ENCODE measurements around the gene ADGRG3. TPM values are rescaled to one million over a fixed set of nuclear protein-coding genes. Genes with fewer than 3 reads are reported as not detected.
A peak's percentile ranks its signal among the peaks of the same experiment; 100 is the strongest.

ADGRG3 gene
- total and polyA plus RNA-seq, 2 of the 13 experiments (the other 11 are each of a cell fraction or from before 2014, with no cell fraction given) = 2.7 to 11.8 TPM

DNA sequence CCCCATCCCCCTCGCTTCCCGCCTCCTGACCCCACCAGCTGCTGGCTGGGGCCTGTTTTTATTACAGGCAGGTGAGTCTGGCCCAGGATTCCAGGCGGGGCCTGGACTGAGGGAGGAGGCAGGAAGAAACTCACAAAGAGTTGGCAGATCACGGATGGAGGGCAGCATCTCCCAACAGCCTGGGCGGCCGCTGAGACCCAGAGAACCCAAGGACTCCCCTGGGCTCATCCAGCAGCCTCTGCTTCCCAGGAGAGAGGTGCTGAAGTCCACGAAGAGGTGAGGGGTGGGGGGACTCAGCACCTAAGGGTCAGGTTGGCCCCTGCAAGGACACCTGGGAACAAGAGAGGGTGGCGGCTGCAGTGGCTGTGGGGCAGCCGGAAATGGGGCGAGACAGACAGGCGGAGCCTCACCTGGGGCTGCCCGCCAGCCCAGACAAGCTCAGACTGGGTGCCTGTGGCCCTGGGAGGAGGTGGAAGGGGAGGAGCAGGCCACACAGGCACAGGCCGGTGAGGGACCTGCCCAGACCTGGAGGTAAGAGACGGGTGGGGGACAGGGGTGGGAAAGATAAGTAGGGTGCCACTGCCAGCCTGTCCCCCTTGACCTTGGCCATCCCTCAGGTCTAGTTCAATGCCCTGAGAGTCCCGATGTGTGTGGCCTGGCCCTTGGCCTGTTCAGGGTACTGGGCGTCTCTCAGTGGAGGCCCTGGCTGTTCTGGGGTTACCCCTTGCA lies 48.3 kb upstream of the ADGRG3 start:
- H3K36me3 ChIP-seq (replicated peaks in 1 of 2; ENCODE audit: control insufficient read depth in 1 of 2, insufficient read depth in 2 of 2, low read length in 2 of 2) = no peaks in the 10 kb centered on the region
- no peak overlapping the region for H3K27ac ChIP-seq (ENCODE audit: extremely low read length, insufficient read depth, low read length)
- POLR2A ChIA-PET = interaction anchor here (1.0 to 8.7 kb wide), 4 partner anchors 9 to 21 kb away, joined by 3 to 127 read pairs (median 48); partner anchors contain the start of gene ADGRG1
- no peaks in the 10 kb centered on the region for H4K20me1 ChIP-seq (ENCODE audit: insufficient read depth, low read length)
- ATAC-seq (peak; percentile 70), DNase-seq (ENCODE audit: low spot score) (peak; percentile 46), FAIRE-seq (no peak)
- peak overlapping the region; percentile 60 to 78 (median 64) for H3K4me3 ChIP-seq (replicated peaks in 1 of 3; ENCODE audit: insufficient read depth in 1 of 3, low read depth in 2 of 3, low read length in 3 of 3)
- H3K27me3 ChIP-seq (ENCODE audit: control insufficient read depth in 1 of 2, insufficient read depth in 2 of 2, low read length in 2 of 2) = peaks cover 0 to 7% of the 10 kb centered on the region in 2 experiments; a peak in 3 of 5 replicates
- peak overlapping the region; percentile 11 for H2AFZ ChIP-seq (ENCODE audit: low read length)
- WGBS (ENCODE audit: low lambda C conversion rate) = 2% methylated on average over 16 of the region's 16 CpGs
- H3K9me3 ChIP-seq (ENCODE audit: low read length) = no peaks in the 10 kb centered on the region
- H3K79me2 ChIP-seq (ENCODE audit: insufficient read depth, low read length) = no peaks in the 10 kb centered on the region
- H3K4me2 ChIP-seq (ENCODE audit: low read depth, low read length) = peak overlapping the region; percentile 88
- H3K4me1 ChIP-seq (ENCODE audit: insufficient read depth, low read length) = peaks cover 85% of the 10 kb centered on the region
- intact Hi-C loops (cut with micrococcal nuclease; ENCODE audit: unreplicated experiment) = no loop called here
- peak overlapping the region; percentile 50 for H3K9ac ChIP-seq (ENCODE audit: insufficient read depth, low read depth, low read length)
- CTCF ChIA-PET (ENCODE audit: low intra/inter-chr PET ratio, low total read pairs) = interaction anchor here (4.1 kb wide), 1 partner anchor 29 kb away, joined by 21 read pairs; no protein-coding TSS in a partner anchor
- in situ Hi-C loops (cut with HindIII; ENCODE audit: extremely low pct_ligation_motif_present, low pct_unique_long_range_greater_than_20kb) = no loop called here
- BruUV-seq (replicated peaks) = TSS peak; percentile 21
- TF ChIP-seq ZNF550 (CRISPR knock-in tag; IDR thresholded peaks at IDR 0.05; ENCODE audit: borderline replicate concordance) (0 out of 2 replicates have a peak, but pooled peaks have one; percentile 39), HNF4A (CRISPR knock-in tag; IDR thresholded peaks at IDR 0.05) (peak; percentile 45; the same call in 1 of the 2 replicates), SP2 (CRISPR knock-in tag; IDR thresholded peaks at IDR 0.05) (0 out of 2 replicates have a peak, but pooled peaks have one; percentile 28), ARID2 (CRISPR knock-in tag; IDR thresholded peaks at IDR 0.05; ENCODE audit: borderline replicate concordance) (0 out of 2 replicates have a peak, but pooled peaks have one; percentile 10), NFATC3 (CRISPR knock-in tag; IDR thresholded peaks at IDR 0.05) (peak; percentile 87; the same call in 1 of the 2 replicates), ZNF430 (CRISPR knock-in tag; IDR thresholded peaks at IDR 0.05) (0 out of 2 replicates have a peak, but pooled peaks have one; percentile 48), ZNF282 (IDR thresholded peaks at IDR 0.05; ENCODE audit: partially characterized antibody) (no peak), ZSCAN21 (CRISPR knock-in tag; IDR thresholded peaks at IDR 0.05; ENCODE audit: borderline replicate concordance) (peak; percentile 75; the same call in 1 of the 2 replicates), ETV5 (CRISPR knock-in tag; IDR thresholded peaks at IDR 0.05; ENCODE audit: borderline replicate concordance) (peak; percentile 69; the same call in 1 of the 2 replicates), SAP130 (CRISPR knock-in tag; IDR thresholded peaks at IDR 0.05; ENCODE audit: low read depth) (peak; percentile 40; the same call in 1 of the 2 replicates)
- TF ChIP-seq, protein P1, sequence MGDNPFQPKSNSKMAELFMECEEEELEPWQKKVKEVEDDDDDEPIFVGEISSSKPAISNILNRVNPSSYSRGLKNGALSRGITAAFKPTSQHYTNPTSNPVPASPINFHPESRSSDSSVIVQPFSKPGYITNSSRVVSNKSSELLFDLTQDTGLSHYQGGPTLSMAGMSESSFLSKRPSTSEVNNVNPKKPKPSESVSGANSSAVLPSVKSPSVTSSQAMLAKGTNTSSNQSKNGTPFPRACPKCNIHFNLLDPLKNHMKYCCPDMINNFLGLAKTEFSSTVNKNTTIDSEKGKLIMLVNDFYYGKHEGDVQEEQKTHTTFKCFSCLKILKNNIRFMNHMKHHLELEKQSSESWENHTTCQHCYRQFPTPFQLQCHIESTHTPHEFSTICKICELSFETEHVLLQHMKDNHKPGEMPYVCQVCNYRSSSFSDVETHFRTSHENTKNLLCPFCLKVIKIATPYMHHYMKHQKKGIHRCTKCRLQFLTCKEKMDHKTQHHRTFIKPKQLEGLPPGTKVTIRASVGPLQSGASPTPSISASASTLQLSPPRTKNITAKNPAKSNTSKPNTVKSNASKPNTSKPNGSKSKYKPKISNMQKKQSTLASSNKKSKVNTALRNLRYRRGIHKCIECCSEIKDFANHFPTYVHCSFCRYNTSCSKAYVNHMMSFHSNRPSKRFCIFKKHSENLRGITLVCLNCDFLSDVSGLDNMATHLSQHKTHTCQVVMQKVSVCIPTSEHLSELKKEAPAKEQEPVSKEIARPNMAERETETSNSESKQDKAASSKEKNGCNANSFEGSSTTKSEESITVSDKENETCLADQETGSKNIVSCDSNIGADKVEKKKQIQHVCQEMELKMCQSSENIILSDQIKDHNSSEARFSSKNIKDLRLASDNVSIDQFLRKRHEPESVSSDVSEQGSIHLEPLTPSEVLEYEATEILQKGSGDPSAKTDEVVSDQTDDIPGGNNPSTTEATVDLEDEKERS (CRISPR knock-in tag; IDR thresholded peaks at IDR 0.05) = no peak
- TF ChIP-seq, protein P2, sequence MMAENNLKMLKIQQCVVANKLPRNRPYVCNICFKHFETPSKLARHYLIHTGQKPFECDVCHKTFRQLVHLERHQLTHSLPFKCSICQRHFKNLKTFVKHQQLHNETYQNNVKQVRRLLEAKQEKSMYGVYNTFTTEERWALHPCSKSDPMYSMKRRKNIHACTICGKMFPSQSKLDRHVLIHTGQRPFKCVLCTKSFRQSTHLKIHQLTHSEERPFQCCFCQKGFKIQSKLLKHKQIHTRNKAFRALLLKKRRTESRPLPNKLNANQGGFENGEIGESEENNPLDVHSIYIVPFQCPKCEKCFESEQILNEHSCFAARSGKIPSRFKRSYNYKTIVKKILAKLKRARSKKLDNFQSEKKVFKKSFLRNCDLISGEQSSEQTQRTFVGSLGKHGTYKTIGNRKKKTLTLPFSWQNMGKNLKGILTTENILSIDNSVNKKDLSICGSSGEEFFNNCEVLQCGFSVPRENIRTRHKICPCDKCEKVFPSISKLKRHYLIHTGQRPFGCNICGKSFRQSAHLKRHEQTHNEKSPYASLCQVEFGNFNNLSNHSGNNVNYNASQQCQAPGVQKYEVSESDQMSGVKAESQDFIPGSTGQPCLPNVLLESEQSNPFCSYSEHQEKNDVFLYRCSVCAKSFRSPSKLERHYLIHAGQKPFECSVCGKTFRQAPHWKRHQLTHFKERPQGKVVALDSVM (CRISPR knock-in tag; IDR thresholded peaks at IDR 0.05) = no peak
- TF ChIP-seq, protein P3, sequence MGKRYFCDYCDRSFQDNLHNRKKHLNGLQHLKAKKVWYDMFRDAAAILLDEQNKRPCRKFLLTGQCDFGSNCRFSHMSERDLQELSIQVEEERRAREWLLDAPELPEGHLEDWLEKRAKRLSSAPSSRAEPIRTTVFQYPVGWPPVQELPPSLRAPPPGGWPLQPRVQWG (CRISPR knock-in tag; IDR thresholded peaks at IDR 0.05; ENCODE audit: borderline replicate concordance, low read depth) = no peak
- TF ChIP-seq, protein P4, sequence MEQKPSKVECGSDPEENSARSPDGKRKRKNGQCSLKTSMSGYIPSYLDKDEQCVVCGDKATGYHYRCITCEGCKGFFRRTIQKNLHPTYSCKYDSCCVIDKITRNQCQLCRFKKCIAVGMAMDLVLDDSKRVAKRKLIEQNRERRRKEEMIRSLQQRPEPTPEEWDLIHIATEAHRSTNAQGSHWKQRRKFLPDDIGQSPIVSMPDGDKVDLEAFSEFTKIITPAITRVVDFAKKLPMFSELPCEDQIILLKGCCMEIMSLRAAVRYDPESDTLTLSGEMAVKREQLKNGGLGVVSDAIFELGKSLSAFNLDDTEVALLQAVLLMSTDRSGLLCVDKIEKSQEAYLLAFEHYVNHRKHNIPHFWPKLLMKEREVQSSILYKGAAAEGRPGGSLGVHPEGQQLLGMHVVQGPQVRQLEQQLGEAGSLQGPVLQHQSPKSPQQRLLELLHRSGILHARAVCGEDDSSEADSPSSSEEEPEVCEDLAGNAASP (CRISPR knock-in tag; IDR thresholded peaks at IDR 0.05; ENCODE audit: borderline replicate concordance) = peak; percentile 21; the same call in 1 of the 2 replicates
- TF ChIP-seq, protein P5, sequence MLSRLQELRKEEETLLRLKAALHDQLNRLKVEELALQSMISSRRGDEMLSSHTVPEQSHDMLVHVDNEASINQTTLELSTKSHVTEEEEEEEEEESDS (CRISPR knock-in tag; IDR thresholded peaks at IDR 0.05; ENCODE audit: borderline replicate concordance) = no peak

All from HepG2 (cell line).